Measurements from ENCODE around the gene LSM4.
"Not testable (repeated sequence)": the region's sequence is repeated elsewhere in the genome, so short reads cannot be mapped to it uniquely, and the experiment has no call there.

The LSM4 gene

DNA sequence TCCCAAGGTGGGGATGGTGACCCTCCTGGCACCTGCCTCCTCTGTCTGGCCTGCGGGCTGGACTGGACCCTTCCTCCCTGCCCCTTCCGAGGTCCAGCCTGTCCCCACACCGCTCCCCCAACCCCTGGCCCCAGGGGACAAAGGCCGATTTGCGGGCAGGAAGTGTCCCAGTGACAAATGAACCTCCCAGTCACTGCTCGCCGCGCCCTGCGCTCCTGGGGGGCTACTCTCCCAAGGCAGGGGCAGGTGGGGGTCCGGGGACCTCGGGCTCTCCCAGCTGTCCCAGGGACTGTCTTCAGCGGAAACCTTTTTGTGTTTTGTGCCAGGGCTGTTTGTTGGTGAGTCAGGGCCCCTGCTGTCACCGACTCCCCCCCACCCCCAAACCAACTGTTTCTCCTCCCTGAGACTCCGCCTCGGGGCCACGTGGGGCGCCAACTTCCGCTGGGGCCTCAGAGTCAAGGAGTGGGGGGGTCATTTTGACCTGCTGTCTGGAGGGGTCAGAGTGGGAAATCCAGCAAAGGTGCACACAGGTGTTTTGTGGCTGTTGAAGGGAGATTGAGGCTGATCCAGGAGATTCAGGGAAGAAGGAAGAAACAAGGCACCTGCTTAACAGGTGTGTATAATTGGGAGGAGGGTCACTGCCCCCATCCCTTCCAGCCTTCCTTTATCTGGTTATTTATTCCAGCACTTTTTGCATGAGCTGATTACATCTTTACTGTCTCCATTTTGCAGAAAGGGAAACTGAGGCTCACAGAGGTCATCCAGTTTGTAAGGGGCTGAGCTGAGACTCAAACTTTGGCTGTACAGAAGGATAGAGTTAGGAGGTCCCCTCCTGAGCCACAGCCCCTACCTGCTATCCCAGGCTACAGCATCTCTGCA lies 18.4 kb upstream of the LSM4 start:
- no peak for DNase-seq (ENCODE audit: low read depth)

DNA sequence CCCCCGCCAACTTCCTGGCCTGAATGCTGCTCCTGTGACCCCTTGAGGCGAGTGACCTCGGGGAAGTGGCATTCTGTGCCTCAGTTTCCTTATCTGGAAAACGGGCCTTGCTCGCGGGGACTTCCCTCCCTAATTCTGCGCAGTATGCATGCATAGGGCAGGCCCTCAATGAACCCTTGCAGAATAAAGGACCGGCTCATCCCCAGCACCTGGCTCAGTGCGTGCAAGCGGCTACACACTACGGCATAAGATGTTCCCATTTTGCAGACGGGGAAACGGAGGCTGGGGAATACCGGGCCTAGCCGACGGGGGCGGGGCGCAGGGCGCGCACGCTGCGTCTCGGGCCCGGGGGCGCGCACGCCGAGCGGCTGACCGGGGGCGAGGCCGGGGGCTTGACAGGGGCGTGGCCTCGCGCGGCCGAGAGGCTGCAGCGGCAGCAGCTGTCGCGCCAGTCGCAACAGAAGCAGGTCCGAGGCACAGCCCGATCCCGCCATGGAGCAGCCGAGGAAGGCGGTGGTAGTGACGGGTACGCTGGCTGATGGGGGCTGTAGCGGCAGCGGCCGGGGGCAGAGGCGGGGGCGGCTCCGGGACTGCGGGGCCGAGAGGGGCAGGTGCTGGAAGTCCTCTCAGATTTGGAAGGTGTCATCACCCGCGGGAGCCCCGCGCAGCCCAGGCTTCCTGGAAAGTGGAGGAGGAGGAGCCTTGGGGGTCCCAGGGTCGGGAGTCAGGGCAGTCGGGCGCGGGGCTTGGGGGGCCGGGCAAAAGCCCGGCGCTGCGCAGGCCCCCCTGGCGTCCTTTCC lies 17.5 kb upstream of the LSM4 start, which contains the start of gene PGPEP1:
Gene PGPEP1 (plus strand): TSS at position 409 of the 800 bp plus-strand sequence. CDS start 84 bp downstream, at position 493.
- no peak for DNase-seq (ENCODE audit: low read depth)

DNA sequence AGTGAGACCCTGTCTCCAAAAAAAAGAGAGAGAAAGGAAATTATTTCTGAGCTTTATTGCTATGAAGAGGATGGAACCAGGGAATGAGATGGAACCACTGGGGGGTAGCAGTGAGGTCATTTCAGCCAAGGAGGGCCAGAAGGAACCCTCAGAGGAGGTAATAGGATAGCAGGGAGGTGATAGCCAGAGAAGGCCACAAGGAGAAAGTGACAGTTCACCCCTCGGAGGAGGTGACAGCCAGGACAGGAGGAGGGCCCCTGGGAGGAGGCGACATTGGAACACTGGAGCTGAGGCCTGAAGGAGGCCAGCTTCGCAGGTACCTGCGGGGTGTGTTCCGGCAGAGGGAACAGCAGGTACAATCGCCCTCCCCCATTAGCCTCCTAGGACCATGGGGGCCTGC lies 16.8 kb upstream of the LSM4 start:
- no peak for DNase-seq (ENCODE audit: low read depth)

DNA sequence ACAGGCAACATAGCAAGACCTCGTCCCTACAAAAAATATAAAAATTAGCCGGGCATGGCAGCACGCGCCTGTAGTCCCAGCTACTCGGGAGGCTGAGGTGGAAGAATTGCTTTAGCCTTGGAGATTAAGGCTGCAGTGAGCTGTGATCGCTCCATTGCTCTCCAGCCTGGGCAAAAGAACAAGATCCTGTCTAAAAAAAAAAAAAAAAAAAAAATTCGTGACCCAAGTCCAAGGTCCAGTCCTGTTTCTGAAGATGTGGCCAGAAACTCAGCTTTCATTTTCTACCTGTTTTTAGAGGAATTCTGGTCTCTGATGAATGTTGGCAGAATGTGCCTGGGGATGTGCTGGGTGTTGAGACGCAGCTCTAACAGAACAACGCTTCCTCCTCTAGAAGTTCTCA lies 15.7 kb upstream of the LSM4 start:
- DNase-seq (ENCODE audit: low read depth), result no peak

DNA sequence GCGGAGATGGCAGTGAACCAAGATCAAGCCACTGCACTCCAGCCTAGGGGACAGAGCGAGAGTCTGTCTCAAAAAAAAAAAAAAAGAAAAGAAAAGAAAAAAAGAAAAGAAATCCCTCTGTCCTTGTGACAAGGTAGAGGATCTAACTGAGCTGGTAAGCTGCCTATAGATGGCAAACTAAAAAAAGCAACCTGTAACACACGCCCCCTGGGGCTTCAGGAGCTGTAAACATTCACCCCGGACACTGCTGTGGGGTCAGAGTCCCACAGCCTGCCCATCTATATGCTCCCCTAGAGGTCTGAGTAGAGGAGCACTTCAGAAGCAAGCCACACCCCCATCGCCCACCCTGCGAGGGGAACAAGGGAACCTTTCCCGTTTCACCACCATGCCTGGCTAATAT lies 13.2 kb upstream of the LSM4 start:
- DNase-seq (ENCODE audit: low read depth), result no peak

DNA sequence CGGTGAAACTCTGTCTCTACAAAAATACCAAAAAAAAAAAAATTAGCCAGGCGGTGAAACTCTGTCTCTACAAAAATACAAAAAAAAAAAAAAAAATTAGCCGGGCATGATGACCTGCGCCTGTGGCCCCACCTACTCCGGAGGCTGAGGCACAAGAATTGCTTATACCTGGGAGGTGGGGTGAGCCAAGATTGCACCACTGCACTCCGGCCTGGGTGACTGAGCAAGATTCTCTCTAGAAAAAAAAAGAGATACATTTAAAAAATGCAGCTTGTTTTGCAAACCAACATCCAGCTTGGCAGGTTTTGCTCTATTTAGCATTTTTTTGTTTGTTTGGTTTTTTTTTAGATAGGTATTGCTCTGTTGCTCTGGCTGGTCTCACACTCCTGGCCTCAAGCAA lies 10.8 kb upstream of the LSM4 start:
- DNase-seq (ENCODE audit: low read depth), result no peak

DNA sequence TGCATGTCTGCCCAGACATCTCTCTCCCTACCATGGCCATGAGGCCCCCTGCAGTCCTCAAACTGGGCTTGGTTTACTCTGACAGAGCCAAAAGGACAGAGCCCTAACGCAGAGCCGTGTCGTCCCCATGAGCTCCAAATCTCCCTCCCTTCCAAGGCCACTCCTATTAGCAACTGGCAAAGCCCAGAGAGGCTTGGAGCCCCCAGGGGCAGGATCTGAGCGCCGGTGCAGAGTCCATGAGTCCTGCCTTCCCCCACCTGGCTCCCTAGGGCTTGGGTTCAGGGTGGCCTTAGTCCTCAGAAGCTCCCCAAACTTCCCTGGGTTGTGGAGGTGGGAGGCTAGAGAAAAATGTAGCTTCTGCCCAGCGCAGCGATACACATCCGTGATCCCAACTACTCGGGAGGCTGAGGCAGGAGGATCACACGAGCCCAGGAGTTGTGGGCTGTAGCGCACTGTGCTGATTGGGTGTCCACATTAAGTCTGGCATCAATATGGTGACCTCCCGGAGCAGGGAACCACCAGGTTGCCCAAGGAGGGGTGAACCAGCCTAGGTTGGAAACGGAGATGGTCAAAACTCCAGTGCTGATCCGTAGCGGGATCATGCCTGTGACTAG lies 10.1 kb upstream of the LSM4 start:
- no peak for DNase-seq (ENCODE audit: low read depth)

DNA sequence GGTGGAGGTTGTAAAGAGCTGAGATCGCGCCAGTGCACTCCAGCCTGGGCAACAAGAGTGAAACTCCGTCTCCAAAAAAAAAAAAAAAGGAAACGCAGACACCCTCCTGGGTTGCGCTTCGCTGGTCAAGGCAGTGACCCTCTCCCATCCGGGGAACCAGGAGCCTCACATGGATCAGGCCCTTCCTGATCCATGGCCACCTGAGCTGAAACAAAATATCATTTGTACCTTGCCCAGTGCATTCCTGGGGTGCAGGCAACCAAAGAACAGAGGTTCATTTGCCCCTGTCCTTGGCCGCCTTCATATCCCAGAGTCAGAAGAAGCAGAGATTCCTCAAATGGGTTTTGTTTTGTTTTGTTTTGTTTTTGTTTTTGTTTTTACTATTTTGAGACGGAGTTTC lies 8.0 kb upstream of the LSM4 start:
- no peak for DNase-seq (ENCODE audit: low read depth)

DNA sequence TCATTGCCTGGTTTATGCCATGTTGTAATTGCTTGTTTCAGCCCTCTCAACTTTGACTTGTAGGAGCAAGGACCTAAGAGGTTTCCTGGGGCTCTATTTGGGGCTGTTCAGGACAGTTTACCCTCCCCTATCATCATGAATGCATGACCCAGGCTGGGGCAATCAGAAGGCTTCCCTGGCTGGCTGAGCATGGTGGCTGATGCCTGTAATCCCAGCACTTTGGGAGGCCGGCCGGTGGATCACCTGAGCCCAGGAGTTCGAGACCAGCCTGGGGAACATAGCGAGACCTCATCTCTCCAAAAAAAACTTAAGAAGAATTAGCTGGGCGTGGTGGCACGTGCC lies 6.1 kb upstream of the LSM4 start:
- DNase-seq (ENCODE audit: low read depth), result no peak

DNA sequence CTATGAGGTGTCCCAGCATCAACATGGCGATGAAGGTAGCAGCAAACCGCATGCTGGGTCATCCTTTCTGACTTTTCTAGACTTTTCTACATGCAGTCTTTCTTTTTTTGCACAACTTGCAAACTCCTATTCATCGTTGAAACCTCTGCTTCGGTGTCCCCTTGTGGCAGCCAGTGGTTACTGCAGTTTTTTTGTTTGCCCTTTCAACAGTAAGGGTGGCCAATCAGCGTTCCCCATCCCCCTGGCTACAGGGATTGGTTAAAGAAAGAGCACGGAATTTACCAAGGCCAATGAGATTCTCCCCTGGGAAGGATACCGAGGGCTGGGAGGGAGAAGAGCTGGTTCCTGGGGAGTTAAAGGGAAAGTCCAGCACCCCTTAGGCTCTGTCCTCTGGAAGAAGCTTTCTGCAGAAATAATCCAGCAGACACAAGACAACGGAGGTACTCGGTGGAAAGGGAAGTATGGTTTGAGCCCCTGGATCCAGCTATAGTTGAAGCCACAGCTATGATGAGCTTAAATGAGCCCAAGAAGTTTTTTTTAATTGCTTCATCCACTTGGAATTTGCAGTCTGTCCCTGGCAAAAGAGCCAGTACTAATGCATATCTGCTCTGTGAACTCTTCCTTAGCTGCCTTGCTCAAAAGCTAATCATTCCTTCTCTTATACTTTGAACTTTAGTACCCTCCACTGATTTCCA lies 5.6 kb upstream of the LSM4 start:
- peak; percentile 90 for DNase-seq (ENCODE audit: low read depth)

DNA sequence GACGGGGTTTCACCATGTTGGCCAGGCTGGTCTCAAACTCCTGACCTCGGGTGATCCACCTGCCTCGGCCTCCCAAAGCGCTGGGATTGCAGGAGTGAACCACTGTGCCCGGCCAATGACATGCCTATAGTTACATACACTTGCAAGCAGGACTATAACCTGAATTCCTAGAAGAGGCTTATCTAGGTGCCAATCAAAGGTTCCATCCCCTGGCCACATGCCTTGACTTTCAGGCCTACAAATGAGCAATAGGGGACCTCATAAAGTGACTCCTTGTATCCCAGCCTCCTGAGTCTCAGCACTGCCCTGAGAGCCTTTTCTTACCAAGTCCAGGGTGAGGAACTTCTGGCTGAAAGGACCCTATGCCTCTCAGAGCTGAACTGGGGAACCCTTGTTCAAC lies 3.9 kb upstream of the LSM4 start:
- no peak for DNase-seq (ENCODE audit: low read depth)

DNA sequence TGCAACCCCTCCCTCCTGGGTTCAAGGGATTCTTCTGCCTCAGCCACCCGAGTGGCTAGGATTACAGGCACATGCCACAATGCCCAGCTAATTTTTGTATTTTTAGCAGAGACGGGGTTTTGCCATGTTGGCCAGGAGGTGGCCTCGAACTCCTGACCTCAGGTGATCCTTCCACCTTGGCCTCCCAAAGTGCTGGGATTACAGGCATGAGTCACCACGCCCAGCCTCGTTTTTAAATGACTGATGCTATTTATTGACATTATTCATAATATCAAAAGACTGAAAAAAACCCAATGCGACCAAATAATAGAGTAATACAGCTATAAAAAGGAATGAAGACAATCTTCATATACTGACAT lies 1.5 kb upstream of the LSM4 start:
- DNase-seq (ENCODE audit: low read depth), result not testable (repeated sequence)

DNA sequence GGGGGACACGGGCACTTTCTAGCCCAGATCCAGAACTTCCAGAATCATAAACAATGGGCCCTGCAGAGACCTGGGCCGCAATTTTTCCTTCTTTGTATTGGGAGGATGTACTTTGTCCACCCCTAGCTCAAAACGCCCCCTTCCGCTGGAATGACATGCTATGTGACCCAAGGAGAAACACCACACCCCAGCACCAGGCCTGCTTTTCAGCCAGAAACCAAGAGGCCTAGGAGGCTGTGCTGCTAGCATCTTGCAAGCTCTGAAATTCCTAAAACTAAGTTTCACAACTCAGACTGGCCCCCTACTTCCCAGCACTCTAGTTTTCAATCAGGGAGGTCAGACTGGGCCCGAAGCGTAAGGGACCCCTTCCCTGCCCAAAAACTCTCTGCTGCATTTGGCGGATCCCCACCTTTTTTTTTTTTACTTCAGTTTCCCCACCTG lies 538 bp downstream of the LSM4 start:
- no peak for DNase-seq (ENCODE audit: low read depth)

DNA sequence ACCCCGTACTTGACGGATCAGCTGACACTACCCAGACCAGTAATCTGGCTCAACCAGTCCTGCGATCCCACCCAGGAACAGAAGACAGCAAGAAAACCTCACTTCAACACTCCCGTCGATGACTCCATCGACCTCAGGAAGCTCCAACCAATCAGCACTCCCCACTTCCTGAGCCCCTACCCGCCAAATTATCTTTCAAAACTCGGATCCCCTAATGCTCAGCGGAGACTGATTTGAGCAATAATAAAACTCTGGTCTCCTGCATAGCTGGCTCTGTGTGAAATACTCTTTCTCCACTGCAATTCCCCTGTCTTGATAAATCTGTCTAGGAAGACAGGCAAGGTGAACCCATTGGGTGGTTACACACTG lies 1.2 kb downstream of the LSM4 start:
- DNase-seq (ENCODE audit: low read depth), result no peak

DNA sequence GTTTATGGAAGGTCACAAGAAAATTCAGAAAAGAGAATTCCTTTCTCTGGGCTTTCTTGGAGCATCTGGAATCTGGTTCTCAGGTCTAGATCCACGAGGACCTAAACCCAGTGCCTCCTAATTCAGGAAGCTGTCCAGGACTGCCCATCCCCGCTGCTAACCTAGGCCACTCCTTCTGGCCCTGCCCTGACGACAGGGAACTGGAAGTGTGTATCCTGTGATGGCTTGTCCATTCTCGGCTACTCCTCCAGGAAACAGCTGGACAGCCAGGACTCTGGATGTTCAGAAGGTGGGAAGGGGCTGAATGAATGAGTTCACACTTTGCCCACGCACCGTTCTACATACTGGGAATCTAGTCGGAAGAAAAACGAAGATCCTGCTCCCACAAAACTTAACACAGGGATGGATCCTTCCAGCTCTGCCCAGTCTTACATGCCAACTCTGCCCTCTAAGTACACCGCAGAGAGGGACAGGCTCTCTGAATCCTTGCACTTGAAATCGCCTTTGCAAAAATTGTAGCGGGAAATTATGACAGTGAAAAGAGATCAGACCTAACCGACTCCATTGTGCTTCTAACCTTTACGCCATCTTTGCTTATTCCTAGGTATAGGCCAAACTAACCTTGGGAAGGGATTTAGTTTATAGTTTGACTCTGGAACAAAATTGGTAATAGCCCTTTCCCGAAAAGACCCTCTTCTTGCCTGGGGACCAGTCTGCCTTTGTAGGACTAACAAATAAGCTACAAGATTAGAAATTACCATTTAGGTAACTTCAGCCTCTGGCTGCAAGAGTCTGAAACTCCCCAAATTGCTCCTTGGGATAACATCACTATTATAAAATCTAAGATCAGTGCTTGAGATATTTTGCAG lies 1.8 kb downstream of the LSM4 start:
- no peak for DNase-seq (ENCODE audit: low read depth)

DNA sequence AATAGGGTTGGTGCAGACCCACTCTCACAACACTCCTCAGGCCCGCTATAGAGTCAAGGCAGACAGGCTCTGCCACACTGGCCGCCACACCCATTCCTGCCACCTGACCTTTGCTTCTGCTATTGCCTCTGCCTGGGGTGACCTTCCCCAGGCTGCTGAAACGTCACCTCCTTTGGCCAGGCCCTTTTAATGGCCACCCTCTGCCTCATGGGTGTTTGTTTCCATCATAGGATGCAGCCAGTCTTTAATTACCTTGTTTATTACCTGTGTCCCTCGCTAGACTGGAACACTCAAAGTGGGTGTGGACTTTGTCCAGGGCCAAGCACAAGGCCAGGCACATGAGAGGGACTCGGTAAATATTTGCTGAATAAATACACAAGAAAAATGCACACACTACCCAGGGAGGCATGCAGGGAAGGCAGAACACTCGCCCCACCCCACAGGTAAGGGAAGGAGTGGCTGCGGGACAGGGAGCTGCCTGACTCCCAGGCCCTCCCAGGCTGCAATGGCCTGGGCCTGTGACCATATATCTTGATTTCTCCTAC lies 3.2 kb downstream of the LSM4 start:
- DNase-seq (ENCODE audit: low read depth), result no peak

DNA sequence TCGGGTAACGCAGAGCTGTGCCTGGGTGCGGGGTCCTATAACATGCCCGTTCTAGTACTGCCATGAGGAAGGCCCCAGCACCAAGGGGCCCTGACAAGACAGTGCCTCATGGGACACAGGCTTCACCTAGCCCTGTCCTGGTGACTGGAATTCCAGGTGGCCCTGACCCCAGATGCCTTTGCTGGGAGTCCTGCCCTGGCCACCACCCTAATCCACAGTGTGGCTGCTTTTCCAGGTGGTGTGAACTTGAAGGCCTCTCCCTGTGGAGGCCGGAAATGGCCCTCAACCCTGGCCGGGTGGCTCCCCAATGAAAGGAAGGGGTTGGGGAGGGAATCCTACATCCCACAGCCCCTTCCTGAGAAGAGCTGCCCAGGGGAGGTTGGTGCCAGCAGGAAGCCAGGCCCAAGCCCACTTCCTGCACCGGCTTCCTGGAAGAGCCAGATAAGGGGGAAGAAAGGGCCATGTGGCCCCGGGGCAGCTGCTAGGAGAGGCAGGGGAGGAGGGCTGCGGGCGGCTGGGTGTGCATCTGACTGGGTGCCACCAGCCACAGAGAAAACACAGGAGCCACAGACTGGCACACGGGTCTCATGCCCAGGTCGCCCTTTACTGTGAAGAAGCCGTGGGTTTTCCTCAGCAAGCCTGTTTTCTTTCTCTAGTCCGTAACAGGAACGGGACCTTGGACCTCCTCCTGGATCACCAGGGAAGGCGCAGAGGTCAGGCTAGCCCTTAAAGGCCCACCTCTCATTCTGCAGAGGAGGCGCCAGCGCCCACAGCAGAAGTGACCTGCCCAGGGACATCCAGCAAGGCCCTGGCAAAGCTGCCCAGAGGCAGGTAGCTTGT lies 4.7 kb downstream of the LSM4 start:
- DNase-seq (ENCODE audit: low read depth), result no peak

DNA sequence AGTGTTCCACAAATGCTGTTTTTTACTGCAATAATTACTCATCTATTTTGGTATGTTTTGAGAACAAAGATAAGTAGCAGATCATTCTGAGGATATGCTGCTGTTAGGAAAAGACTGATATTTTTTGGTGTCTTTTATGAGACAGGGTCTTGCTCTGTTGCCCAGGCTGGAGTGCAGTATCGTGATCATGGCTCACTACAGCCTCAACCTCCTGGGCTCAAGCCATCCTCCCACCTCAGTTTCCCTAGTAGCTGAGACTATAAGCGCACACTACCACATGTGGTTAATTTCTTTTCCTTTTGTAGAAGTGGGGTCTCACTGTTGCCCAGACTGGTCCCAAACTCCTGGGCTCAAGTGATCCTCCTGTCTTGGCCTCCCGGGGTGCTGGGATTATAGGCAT lies 9.5 kb downstream of the LSM4 start:
- DNase-seq (ENCODE audit: low read depth), result no peak

DNA sequence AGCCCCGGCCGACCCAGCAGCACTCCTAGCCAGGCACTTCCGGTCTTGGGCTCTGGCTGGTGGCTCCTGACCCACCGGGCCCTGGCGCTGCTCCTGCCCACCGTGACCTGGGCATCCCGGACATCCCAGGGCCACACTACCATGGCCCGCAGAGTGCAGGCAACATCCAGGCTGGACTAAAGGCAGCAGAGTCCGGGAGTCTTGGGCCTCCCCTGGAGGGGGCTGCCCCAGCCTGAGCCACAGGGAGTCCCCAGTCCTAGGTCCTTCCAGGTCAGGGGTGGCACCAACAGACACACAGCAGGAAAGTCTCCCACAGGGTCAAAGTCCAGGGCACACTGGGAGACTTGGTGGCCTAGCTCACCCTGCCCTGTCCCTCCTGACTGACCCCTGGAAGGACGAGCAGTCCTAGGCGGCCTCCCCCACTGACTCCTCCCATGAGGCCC lies 10.8 kb downstream of the LSM4 start:
- no peak for DNase-seq (ENCODE audit: low read depth)

DNA sequence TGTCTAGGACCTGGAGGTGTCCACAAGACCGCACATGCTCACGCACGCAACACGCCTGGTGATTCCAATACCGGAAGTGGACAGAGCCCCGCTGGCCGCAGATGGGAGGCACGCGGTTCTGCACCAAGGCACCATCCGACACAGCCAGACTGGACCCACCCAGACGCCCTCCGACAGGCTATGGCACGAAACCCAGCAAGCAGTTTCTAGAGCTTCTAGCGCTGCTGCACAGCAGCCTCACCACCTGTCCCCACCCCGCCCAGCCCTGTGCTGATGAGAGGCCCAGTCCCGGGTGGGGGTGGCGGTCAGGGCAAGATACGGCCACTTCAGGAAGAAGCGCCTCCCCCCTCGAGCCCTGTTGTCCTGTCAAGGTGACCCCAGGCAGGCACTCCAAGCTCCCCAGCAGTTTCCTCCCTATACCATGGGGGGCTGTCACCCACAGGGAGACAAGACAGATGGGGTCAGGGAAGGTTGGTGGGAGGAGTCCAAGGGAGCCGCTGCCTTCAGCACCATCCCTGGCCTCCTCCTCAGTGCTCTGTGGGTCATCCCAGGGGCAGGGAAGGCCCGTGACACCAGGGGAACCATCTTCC lies 11.3 kb downstream of the LSM4 start:
- no peak for DNase-seq (ENCODE audit: low read depth)
